B cell (primary cell): ENCODE results near the gene HOXB1. TPM values are rescaled to one million over a fixed set of nuclear protein-coding genes. Genes with fewer than 3 reads are reported as not detected.

ENCODE experiments used
- ATAC-seq: fragments of 200-7000 bp; cut with Tn5 transposase; one replicate; pipeline ENCODE4 v1.10.0; 2021; ENCODE audit warnings: low read depth, mild to moderate bottlenecking, moderate number of reproducible peaks, moderate library complexity
- CTCF ChIA-PET: fragments of 350-600 bp; sonication (Branson Sonifier 250); formaldehyde crosslinking; loops from one replicate; lab custom pipeline; 2021; ENCODE audit warnings: antibody characterized with exemption, inconsistent platforms; lab: Charles Lee
- POLR2A ChIA-PET: fragments of 350-600 bp; sonication (Branson Sonifier 250); formaldehyde crosslinking; loops from one replicate; lab custom pipeline; 2021; ENCODE audit warnings: antibody characterized with exemption; lab: Charles Lee
- DNase-seq: peaks from one replicate; pipeline ENCODE4 v3.0.0; 2013
- H2AFZ ChIP-seq: 2 replicates; pipeline ENCODE4 v1.6.1; 2012; ENCODE audit warnings: mild to moderate bottlenecking, low read depth, low read length; ENCODE audit not compliant: insufficient read depth, poor library complexity, severe bottlenecking
- H3K27ac ChIP-seq, 2 donors: 1 replicate in 1 of 2; 2 replicates in 1 of 2; pipeline ENCODE4 v1.5.1; 2012 to 2013; ENCODE audit warnings: low read length in 2 of 2, mild to moderate bottlenecking in 2 of 2, moderate library complexity in 1 of 2
- H3K27me3 ChIP-seq, 4 experiments: fragments of 200-600 bp in 1 of 4; sonication (generic) in 1 of 4; replicated peaks in 1 of 4; 1 replicate in 2 of 4; 2 replicates in 2 of 4; pipeline versions ENCODE4 v1.6.1 to v1.7.0; 2013 to 2016; ENCODE audit warnings: low read length in 3 of 4, mild to moderate bottlenecking in 2 of 4, mixed read lengths in 1 of 4, moderate library complexity in 1 of 4; ENCODE audit not compliant: insufficient read depth in 4 of 4, control insufficient read depth in 3 of 4; ENCODE audit errors: control extremely low read depth in 1 of 4
- H3K36me3 ChIP-seq, 2 experiments: replicated peaks in 1 of 2; 1 replicate in 1 of 2; 2 replicates in 1 of 2; pipeline versions ENCODE4 v1.6.1 to v1.7.1; 2013; ENCODE audit warnings: low read length in 1 of 2; ENCODE audit not compliant: insufficient read depth in 2 of 2, control insufficient read depth in 1 of 2; ENCODE audit errors: control extremely low read depth in 1 of 2, extremely low read depth in 1 of 2
- H3K4me1 ChIP-seq, 2 donors: fragments of 200-600 bp in 1 of 2; sonication (generic) in 1 of 2; 1 replicate in 1 of 2; 2 replicates in 1 of 2; pipeline versions ENCODE4 v1.5.1 to v1.6.1; 2013 to 2017; ENCODE audit warnings: low read length in 2 of 2; ENCODE audit not compliant: control insufficient read depth in 2 of 2, insufficient read depth in 2 of 2
- H3K4me2 ChIP-seq: replicated peaks from 2 replicates; pipeline ENCODE3; 2012; ENCODE audit warnings: mild to moderate bottlenecking, low read depth, low read length; ENCODE audit not compliant: poor library complexity, severe bottlenecking
- H3K4me3 ChIP-seq, 5 experiments: fragments of 200-600 bp in 1 of 5; sonication (generic) in 1 of 5; 1 replicate in 3 of 5; 2 replicates in 2 of 5; pipeline versions ENCODE4 v1.5.1 to v1.7.0; 2011 to 2016; ENCODE audit warnings: low read length in 4 of 5, mild to moderate bottlenecking in 4 of 5, low read depth in 2 of 5, control low read depth in 1 of 5, moderate library complexity in 1 of 5; ENCODE audit not compliant: insufficient read depth in 1 of 5; ENCODE audit errors: control extremely low read depth in 1 of 5, extremely low read depth in 1 of 5
- H3K79me2 ChIP-seq: fragments of 200-600 bp; sonication (generic); one replicate; pipeline ENCODE4 v1.6.0; 2016; ENCODE audit warnings: low read length; ENCODE audit not compliant: control insufficient read depth, insufficient read depth
- H3K9ac ChIP-seq: fragments of 200-600 bp; sonication (generic); 2 replicates; pipeline ENCODE4 v1.6.1; 2017; ENCODE audit warnings: mild to moderate bottlenecking, low read length, moderate library complexity
- H3K9me3 ChIP-seq, 3 donors: one replicate each; pipeline versions ENCODE4 v1.6.1 to v1.7.1; 2013; ENCODE audit warnings: low read length in 2 of 3; ENCODE audit not compliant: control insufficient read depth in 2 of 3, insufficient read depth in 1 of 3; ENCODE audit errors: control extremely low read depth in 1 of 3
- H4K20me1 ChIP-seq: 2 replicates; pipeline ENCODE4 v1.6.0; 2012; ENCODE audit warnings: mild to moderate bottlenecking, low read length; ENCODE audit not compliant: insufficient read depth, control insufficient read depth, poor library complexity, severe bottlenecking
- H3K27ac Mint-ChIP-seq: one replicate; pipeline ENCODE4 v1.8.0; 2021; ENCODE audit warnings: mixed read lengths
- H3K27me3 Mint-ChIP-seq: one replicate; pipeline ENCODE4 v1.8.0; 2021; ENCODE audit warnings: mixed read lengths
- H3K4me1 Mint-ChIP-seq: one replicate; pipeline ENCODE4 v1.8.0; 2021; ENCODE audit warnings: mixed read lengths
- H3K4me3 Mint-ChIP-seq: one replicate; pipeline ENCODE4 v1.8.0; 2021; ENCODE audit warnings: mixed read lengths
- H3K9me3 Mint-ChIP-seq: one replicate; pipeline ENCODE4 v1.8.0; 2022; ENCODE audit warnings: mixed read lengths; ENCODE audit not compliant: insufficient read depth
- EZH2 ChIP-seq: IDR thresholded peaks from 2 replicates; pipeline ENCODE4 v1.6.1; 2012; ENCODE audit warnings: borderline replicate concordance, low read depth, mild to moderate bottlenecking, moderate library complexity, low read length; ENCODE audit not compliant: insufficient read depth, poor library complexity, severe bottlenecking
- WGBS: methylation state at CpG from one replicate; pipeline ENCODE4 v1.1.5; 2013; ENCODE audit warnings: missing lambda C conversion rate; ENCODE audit not compliant: insufficient coverage; 5-methylcytosine and 5-hydroxymethylcytosine counted together
- intact Hi-C: fragments of 100-400 bp; cut with micrococcal nuclease; formaldehyde crosslinking; loops from one replicate; pipeline ENCODE4 v1.10.0; 2022
- polyA plus RNA-seq: library from polyadenylated mRNA; depleted of rRNA; stranded (reverse); fragments of >200 nt; gene quantifications from 2 replicates; pipeline ENCODE4 v1.2.3, GENCODE V29; 2012
- total RNA-seq, 2 donors: library from RNA; stranded (reverse); fragments of 120-200 nt in 1 of 2; gene quantifications; 1 replicate in 1 of 2; 2 replicates in 1 of 2; pipeline versions ENCODE4 v1.2.3 to v1.2.4, GENCODE V29; 2013 to 2022
- TF ChIP-seq, protein P1 (sequence below): fragments of 200-600 bp; IDR thresholded peaks from one replicate; pipeline ENCODE4 v1.8.0; 2022; ENCODE audit warnings: antibody characterized with exemption, mild to moderate bottlenecking

The HOXB1 gene
- total and polyA plus RNA-seq, 2 donors (not counting 1 experiment from before 2014, with no cell fraction given), result not detected

DNA sequence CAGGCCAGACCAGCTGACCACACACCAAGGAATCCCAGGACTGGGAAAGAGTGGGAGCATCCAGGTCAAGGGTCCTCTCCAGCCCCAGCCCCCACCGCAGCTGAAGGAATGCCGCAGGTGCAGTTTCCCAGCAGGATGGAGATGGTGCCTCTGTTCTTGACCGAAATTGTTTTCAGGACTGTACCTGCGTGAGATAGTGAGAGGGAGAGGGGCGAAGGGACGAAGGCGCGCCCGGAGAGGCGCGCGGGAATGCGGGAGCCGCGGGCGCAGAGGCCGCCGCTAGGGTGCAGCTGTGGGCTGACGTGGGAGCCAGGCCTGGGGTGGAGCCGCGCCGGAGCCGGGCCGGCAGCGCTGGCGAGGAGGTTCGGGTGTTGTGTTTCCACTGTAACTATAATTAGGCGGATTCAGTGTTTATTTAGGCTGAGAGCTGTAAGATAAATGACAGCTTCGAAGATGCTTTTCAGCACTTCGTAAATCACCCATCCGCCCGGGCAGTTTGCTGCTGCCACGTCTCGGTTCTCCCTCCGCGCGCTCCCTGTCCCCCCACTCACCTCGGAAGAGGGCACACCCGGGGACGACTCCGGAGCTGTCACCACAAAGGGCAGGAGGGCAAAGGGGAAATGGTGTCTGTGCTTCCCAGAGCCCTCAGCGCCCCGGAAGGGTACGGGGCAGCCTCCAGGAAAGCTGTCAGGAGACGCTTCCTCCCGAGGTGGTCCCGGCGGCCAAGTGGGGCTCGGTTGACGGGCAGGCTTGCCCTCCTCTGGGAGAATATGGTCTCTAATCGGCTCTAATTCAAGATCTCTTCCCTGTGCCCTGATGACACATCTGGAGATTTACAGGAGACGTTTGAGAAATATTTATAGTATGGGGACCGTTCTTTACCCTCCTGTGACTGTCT lies 38.2 kb downstream of the HOXB1 start:
- peak; percentile 85 for ATAC-seq
- POLR2A ChIA-PET, result no interaction called here
- peak overlapping the region; percentile 66 for H3K9ac ChIP-seq
- WGBS, result 2% methylated on average over 51 of the region's 53 CpGs
- peaks cover 19 to 22% of the 10 kb centered on the region in 2 donors for H3K4me1 ChIP-seq
- CTCF ChIA-PET, result interaction anchor here (0.9 to 2.0 kb wide), 14 partner anchors 11 to 157 kb away, joined by 3 to 9 read pairs (median 4); partner anchors contain the start of genes HOXB3 and HOXB5
- Mint-ChIP-seq H3K4me1 (peaks cover 20% of the 10 kb centered on the region), H3K27ac (peak overlapping the region; percentile 10), H3K4me3 (peak overlapping the region; percentile 78), H3K27me3 (peaks cover 51% of the 10 kb centered on the region), H3K9me3 (no peaks in the 10 kb centered on the region)
- no peaks in the 10 kb centered on the region for H3K36me3 ChIP-seq
- H4K20me1 ChIP-seq, result no peaks in the 10 kb centered on the region
- H3K9me3 ChIP-seq, result peaks cover 0 to 4% (median 0%) of the 10 kb centered on the region in 3 donors
- no peak overlapping the region for H3K27ac ChIP-seq
- H3K4me2 ChIP-seq, result peak overlapping the region; percentile 93
- TF ChIP-seq EZH2, result no peak
- TF ChIP-seq, protein P1, sequence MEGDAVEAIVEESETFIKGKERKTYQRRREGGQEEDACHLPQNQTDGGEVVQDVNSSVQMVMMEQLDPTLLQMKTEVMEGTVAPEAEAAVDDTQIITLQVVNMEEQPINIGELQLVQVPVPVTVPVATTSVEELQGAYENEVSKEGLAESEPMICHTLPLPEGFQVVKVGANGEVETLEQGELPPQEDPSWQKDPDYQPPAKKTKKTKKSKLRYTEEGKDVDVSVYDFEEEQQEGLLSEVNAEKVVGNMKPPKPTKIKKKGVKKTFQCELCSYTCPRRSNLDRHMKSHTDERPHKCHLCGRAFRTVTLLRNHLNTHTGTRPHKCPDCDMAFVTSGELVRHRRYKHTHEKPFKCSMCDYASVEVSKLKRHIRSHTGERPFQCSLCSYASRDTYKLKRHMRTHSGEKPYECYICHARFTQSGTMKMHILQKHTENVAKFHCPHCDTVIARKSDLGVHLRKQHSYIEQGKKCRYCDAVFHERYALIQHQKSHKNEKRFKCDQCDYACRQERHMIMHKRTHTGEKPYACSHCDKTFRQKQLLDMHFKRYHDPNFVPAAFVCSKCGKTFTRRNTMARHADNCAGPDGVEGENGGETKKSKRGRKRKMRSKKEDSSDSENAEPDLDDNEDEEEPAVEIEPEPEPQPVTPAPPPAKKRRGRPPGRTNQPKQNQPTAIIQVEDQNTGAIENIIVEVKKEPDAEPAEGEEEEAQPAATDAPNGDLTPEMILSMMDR, result peak; percentile 76
- no peaks in the 10 kb centered on the region for H3K79me2 ChIP-seq
- peak overlapping the region; percentile 11 to 76 (median 54) for H3K4me3 ChIP-seq
- H3K27me3 ChIP-seq, result peaks cover 0 to 33% (median 13%) of the 10 kb centered on the region in 4 experiments
- peak; percentile 73 for DNase-seq
- peak overlapping the region; percentile 76 for H2AFZ ChIP-seq
- intact Hi-C loops, result loop anchor here (1.0 to 10.0 kb wide), 2 partner anchors 21 to 52 kb away; partner anchors contain the start of gene HOXB2
